ENCODE results near the gene DTNA.
"Not testable (repeated sequence)": the region's sequence is repeated elsewhere in the genome, so short reads cannot be mapped to it uniquely, and the experiment has no call there.

The DTNA gene

DNA sequence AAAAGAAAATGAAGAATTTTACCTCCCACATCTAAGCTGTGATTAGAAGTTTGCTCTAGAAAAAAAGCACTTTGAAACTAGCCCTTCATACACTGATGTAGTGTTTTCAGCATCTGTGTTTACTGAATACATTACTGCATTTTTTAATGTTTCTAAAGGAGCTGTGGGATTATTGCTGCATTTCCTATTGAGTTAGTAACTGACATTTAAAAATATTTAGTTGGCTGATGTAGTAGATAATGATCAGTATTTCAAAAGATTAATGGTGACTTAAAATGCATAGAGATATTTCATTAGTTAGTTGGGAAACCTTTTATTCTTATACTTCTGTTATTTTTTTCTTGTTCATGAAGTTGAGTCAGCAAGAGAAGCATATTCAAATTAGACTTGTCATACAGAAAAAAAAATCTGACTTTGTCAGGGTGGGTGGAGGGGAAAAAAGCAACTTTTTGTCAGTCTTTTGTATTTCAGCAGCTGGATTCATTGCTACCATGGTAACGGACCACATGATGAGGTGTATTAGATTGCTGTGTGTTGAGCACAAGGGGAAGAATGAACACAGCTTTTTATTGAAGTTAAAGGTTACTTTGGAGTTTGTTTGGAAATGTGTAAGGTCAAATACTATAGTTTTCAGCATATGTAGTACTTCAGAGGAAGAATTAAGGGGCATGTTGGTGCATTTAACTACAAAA, at the start of gene DTNA:
TSS of gene DTNA (plus strand) at position 549 of the 692 bp plus-strand sequence. CDS start 45,679 bp downstream, outside the sequence.
- H3K4me1 ChIP-seq (ENCODE audit: insufficient read depth, low read length) = peaks cover 25% of the 10 kb centered on the region
- H3K36me3 ChIP-seq (ENCODE audit: insufficient read depth, low read length) = no peaks in the 10 kb centered on the region
- no peaks in the 10 kb centered on the region; the same call in 1 of the 2 replicates for H3K9me3 ChIP-seq (ENCODE audit: control insufficient read depth, insufficient read depth, low read length)
- no peak within 1 kb of the TSS for H3K9ac ChIP-seq (ENCODE audit: low read depth, low read length)

DNA sequence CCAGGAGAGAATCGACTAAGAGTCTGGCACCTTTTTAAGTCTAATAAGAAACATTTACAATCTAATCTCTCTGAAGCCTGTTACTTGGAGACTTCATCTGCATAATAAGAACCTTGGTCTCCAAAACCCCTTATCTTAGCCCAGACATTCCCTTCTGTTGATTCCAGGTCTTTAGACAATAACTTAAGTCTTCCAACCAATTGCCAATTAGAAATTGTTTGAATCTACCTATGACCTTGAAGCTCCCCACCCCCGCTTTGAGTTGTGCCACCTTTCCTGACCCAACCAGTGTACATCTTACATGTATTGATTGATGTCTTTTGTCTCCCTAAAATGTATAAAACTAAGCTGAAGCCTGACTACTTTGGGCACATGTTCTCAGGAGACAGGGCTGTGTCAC, 49.5 kb upstream of the DTNA start:
- H3K36me3 ChIP-seq (ENCODE audit: insufficient read depth, low read length) = no peaks in the 10 kb centered on the region
- H3K9ac ChIP-seq (ENCODE audit: low read depth, low read length) = peak overlapping the region; percentile 30; the same call in 1 of the 2 replicates
- no peaks in the 10 kb centered on the region for H3K9me3 ChIP-seq (ENCODE audit: control insufficient read depth, insufficient read depth, low read length)
- peaks cover 62% of the 10 kb centered on the region for H3K4me1 ChIP-seq (ENCODE audit: insufficient read depth, low read length)

DNA sequence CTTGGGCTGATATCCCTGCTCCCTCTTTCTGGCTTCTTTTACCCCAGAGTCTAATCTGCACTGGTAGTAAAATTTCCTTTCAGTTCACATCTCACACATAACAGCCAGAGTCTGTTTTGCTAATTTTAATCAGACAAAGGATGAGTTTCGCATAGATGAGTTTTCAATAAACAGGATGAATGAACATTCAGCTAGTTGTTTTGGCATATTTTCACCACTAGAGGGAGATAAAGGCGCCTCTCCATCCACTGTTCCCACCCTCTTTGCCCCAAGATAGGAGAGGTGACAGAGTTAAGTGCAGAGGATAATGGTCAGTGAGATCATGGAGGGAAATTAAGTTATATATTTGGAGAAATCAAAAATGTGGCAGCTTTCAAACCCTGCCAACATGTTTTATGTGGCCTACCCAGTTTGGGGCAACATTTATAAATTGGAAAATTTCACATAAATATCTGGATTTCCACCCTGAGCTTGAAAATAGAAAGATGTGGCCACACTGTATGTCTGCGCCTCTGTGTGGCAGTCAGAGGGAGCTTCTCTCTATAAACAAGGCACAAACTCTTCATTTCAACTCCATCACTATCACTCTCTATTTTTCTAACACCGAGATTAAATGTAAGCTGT, 48.5 kb upstream of the DTNA start:
- Histone ChIP-seq H3K9me3 (ENCODE audit: control insufficient read depth, insufficient read depth, low read length) (no peaks in the 10 kb centered on the region), H3K36me3 (ENCODE audit: insufficient read depth, low read length) (no peaks in the 10 kb centered on the region), H3K9ac (ENCODE audit: low read depth, low read length) (peak overlapping the region; percentile 30; the same call in 1 of the 2 replicates), H3K4me1 (ENCODE audit: insufficient read depth, low read length) (peaks cover 52% of the 10 kb centered on the region)

DNA sequence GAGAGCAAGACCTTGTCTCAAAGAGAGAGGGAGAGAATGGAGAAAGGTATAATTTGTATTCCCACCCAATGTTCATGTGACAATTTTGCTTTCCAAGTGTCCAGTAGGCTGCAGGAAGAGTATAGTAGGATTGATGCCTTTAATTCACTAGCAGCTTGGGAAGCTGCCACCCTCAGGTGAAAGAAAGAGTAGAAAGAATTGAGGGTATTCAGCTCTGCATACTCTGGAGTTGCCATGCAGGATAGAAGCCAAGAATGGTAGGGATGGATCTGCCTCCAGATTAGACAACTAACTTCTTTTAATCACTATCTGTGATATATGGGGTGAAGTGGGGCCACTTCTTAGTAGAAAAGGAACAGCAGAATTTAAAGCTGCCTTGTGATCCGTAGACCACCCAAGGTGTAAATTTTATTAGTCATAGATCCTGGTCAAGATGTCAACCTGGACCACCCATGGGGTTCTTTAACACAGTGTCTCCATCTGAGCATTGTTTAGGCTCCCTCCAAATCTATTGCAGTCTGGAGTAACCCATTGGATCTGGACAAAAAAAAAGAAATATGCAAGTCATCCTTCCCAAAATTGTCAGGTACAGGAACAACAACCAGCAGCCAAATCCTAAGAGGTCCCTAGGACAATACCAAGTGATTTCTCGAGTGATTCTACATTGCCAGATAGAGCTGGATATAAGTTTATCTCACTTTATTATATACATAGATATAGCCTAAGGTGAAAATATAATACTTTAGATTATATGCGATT, 33.1 kb upstream of the DTNA start:
- Histone ChIP-seq H3K9me3 (ENCODE audit: control insufficient read depth, insufficient read depth, low read length) (no peaks in the 10 kb centered on the region), H3K9ac (ENCODE audit: low read depth, low read length) (no peak overlapping the region), H3K4me1 (ENCODE audit: insufficient read depth, low read length) (no peaks in the 10 kb centered on the region), H3K36me3 (ENCODE audit: insufficient read depth, low read length) (no peaks in the 10 kb centered on the region)

DNA sequence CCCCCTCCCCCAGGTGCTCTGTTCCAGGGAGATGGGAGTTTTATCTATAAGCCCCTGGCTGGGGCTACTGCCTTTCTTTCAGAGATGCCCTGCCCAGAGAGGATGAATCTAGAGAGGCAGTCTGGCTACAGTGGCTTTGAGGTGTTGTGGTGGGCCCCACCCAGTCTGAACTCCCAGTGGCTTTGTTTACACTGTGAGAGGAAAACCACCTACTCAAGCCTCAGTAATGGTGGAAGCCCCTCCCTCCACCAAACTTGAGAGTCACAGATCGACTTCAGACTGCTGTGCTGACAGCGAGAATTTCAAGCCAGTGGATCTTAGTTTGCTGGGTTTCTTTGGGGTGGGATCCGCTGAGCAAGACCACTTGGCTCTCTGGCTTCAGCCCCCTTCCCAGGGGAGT, 20.3 kb upstream of the DTNA start:
- not testable (repeated sequence) for H3K9ac ChIP-seq (ENCODE audit: low read depth, low read length); H3K36me3 ChIP-seq (ENCODE audit: insufficient read depth, low read length); H3K4me1 ChIP-seq (ENCODE audit: insufficient read depth, low read length); H3K9me3 ChIP-seq (ENCODE audit: control insufficient read depth, insufficient read depth, low read length)

DNA sequence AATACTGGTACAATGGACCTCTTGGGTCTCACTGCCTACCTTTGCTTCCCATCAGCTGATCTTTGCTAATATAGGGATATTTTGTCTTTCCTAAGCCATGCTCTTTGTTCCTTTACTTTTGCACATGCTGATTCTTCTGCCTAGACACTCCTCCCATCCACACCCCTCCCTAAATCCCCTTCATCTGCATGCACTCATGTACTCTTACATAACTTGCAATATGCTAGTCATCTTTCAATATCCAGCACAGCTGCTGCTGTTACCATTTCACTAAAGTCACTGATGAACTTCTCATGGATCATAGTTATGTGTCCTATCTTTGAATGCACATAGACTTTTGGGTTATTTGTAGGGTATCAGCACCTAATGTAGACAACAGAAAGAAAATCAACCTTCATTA, 18.5 kb upstream of the DTNA start:
- H3K9me3 ChIP-seq (ENCODE audit: control insufficient read depth, insufficient read depth, low read length) = no peaks in the 10 kb centered on the region

DNA sequence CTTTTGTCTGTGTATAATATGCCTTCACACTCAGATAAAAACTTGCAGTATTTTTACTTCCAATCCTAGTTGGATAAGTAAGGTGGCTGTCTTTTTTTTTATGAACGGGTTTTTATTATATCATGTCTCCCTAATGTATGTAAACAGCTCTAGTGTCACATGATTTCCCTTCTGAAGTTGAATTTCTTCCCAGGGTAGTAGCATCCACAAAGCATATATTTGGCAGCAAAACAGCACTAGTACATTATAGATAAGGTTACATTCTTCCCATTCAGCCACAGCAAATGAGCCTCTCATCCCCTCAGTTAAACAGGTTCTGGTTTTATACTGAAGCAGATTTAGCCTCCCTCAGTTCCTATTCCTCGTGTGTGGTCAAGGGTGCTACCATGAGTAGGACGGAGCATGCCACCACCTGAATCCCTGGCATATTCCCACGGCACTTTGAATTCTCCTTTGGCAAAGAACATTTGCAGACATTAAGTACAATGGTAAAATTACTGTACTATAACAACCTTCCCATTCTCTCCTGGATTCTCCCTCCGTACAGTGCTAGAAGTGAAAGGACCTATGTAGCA, 15.4 kb upstream of the DTNA start:
- Histone ChIP-seq H3K36me3 (ENCODE audit: insufficient read depth, low read length) (no peaks in the 10 kb centered on the region), H3K9me3 (ENCODE audit: control insufficient read depth, insufficient read depth, low read length) (0 out of 2 replicates have a peak, but pooled peaks cover 2% of the 10 kb centered on the region), H3K9ac (ENCODE audit: low read depth, low read length) (no peak overlapping the region), H3K4me1 (ENCODE audit: insufficient read depth, low read length) (peaks cover 15% of the 10 kb centered on the region)

More for the DNA sequence above, 18.5 kb upstream of the DTNA start:
- no peak overlapping the region for H3K9ac ChIP-seq (ENCODE audit: low read depth, low read length)
- H3K4me1 ChIP-seq (ENCODE audit: insufficient read depth, low read length) = peaks cover 2% of the 10 kb centered on the region; the same call in 1 of the 2 replicates
- no peaks in the 10 kb centered on the region for H3K36me3 ChIP-seq (ENCODE audit: insufficient read depth, low read length)

DNA sequence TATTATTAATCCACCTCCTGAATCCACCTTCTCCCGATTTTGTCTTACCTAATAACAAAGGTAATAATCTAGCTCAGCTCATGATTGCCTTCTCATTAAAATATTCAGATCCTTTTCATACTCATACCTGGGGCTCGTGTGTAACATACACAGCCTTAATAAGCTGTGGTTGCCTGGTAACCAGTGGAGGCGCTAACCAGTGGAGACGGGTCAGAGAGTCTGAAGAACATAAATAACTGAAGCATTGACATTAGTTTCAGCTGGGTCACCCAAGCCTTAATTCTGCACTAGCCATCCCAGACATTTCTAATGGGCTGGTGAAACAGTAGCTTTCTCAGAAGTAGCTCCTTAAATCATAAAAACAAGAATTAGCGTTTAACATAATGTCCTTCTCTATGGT, 14.8 kb upstream of the DTNA start:
- peaks cover 15% of the 10 kb centered on the region for H3K4me1 ChIP-seq (ENCODE audit: insufficient read depth, low read length)
- no peaks in the 10 kb centered on the region for H3K36me3 ChIP-seq (ENCODE audit: insufficient read depth, low read length)
- H3K9ac ChIP-seq (ENCODE audit: low read depth, low read length) = no peak overlapping the region
- H3K9me3 ChIP-seq (ENCODE audit: control insufficient read depth, insufficient read depth, low read length) = 0 out of 2 replicates have a peak, but pooled peaks cover 2% of the 10 kb centered on the region

DNA sequence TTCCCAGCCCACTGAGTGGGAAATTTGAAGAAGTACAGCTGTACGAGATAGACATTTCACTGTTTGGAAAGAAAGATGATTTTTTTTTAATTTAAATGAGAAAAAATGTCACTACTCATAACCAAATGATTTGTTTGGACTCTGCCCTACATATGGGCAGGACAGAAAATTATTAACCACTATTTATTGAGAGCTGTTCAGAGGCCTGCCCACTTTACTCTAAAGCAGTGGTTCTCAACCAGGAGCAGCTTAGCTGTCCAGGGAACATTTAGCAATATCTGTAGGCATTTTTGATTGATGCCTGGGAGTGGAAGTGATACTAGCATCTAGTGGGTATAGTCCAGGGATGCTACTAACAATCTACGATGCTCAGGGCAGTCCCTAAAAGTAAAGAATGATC, 13.4 kb upstream of the DTNA start:
- Histone ChIP-seq H3K9ac (ENCODE audit: low read depth, low read length) (no peak overlapping the region), H3K9me3 (ENCODE audit: control insufficient read depth, insufficient read depth, low read length) (0 out of 2 replicates have a peak, but pooled peaks cover 2% of the 10 kb centered on the region), H3K36me3 (ENCODE audit: insufficient read depth, low read length) (no peaks in the 10 kb centered on the region), H3K4me1 (ENCODE audit: insufficient read depth, low read length) (peaks cover 15% of the 10 kb centered on the region)

DNA sequence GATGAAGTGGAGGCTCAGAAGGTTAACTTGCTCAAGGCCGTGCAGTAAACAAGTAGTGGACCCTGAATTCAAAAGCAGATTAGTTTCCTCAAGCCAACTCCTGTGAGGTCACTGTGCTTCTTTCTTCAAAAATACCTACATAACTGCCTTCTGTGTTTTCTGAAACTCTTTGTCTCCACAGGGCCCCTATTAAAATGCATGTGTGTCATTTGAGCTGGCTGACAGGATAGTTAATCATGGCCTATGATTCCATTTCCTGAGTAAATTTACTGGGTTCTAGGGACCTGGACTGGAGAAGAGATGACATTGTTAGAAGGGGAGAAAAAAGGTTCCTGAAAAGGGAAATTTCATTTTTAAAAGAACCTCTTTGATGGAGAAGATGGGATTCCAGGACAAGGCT, 12.9 kb upstream of the DTNA start:
- Histone ChIP-seq H3K36me3 (ENCODE audit: insufficient read depth, low read length) (no peaks in the 10 kb centered on the region), H3K9ac (ENCODE audit: low read depth, low read length) (no peak overlapping the region), H3K9me3 (ENCODE audit: control insufficient read depth, insufficient read depth, low read length) (0 out of 2 replicates have a peak, but pooled peaks cover 2% of the 10 kb centered on the region), H3K4me1 (ENCODE audit: insufficient read depth, low read length) (peaks cover 15% of the 10 kb centered on the region)

DNA sequence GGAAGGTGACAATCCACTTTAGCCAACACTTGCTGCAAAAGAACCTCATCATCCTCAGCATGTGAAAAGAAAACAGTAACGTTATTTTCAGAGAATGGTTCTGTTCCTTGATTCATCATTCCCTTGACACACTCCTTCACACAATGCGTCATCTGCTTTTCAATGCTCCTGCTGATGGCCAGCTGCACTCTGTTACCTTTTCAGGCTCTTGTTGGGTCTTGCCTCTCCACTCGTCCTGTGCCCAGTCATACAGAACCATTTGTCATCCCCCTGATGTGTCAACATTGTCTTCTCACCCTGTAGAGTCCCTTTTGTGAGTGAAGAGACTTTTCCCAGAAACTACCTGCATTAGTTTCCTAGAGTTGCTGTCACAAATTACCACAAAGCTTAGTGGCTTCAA, 12.2 kb upstream of the DTNA start:
- Histone ChIP-seq H3K4me1 (ENCODE audit: insufficient read depth, low read length) (peaks cover 15% of the 10 kb centered on the region), H3K9ac (ENCODE audit: low read depth, low read length) (no peak overlapping the region), H3K9me3 (ENCODE audit: control insufficient read depth, insufficient read depth, low read length) (0 out of 2 replicates have a peak, but pooled peaks cover 2% of the 10 kb centered on the region), H3K36me3 (ENCODE audit: insufficient read depth, low read length) (no peaks in the 10 kb centered on the region)

DNA sequence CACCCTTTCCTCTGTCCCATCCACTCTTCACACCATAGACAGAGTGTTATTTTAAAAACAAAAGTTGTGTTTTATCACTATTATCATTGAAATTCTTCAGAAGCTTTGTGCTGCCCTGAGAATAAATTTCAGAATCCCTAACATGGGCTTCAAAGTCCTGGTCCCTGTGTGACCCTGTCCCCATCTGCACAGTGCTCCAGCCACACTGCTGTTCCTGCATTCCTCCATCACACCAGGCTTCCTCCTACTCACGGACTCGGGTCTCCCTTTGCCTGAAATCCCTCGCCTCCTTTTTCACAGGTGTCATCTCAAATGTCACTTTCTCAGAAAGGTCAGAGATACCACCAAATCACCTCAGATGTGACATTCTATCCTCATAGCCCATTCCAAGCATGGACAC, 8.2 kb upstream of the DTNA start:
- H3K9ac ChIP-seq (ENCODE audit: low read depth, low read length) = no peak overlapping the region

DNA sequence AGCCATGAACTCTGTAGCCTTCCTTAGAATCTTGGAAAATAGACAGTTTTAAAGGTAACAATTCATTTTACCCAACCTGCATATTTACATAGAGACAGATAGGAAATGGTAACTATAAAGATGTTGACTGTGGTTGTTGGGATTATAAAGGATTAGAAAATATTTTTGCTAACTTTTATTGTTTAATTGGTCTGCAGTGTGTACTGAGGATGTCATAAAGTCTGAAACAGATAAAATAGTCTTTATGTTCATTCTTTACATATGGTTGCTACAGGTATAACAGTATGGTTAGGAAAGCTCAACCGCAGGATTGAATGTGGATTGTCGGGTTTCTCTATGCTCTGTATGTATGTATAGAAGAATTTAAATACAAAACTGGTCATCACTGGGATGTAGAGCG, 7.3 kb upstream of the DTNA start:
- Histone ChIP-seq H3K9ac (ENCODE audit: low read depth, low read length) (no peak overlapping the region), H3K36me3 (ENCODE audit: insufficient read depth, low read length) (no peaks in the 10 kb centered on the region), H3K9me3 (ENCODE audit: control insufficient read depth, insufficient read depth, low read length) (no peaks in the 10 kb centered on the region), H3K4me1 (ENCODE audit: insufficient read depth, low read length) (peaks cover 2% of the 10 kb centered on the region; the same call in 1 of the 2 replicates)

More for the DNA sequence above, 8.2 kb upstream of the DTNA start:
- H3K9me3 ChIP-seq (ENCODE audit: control insufficient read depth, insufficient read depth, low read length) = 0 out of 2 replicates have a peak, but pooled peaks cover 2% of the 10 kb centered on the region
- H3K36me3 ChIP-seq (ENCODE audit: insufficient read depth, low read length) = no peaks in the 10 kb centered on the region
- peaks cover 11% of the 10 kb centered on the region for H3K4me1 ChIP-seq (ENCODE audit: insufficient read depth, low read length)

DNA sequence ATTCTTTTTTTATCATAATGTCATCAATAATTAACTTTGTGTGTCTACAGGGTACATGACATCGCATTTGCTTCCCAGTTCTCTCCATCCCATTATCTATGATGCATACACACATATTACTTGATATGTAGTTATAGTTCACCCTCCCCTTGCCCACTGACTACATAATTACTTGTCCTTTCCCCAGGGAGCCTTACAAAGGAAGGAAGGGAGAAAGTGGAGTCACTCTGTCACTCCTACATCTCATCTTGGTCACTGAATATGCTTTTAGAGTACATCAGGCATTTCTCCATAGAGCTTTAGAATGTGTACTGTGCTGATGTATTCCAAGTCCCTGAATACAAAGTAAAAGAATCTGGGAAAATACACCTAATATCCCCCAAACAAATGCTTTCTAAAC, 6.0 kb upstream of the DTNA start:
- no peak overlapping the region for H3K9ac ChIP-seq (ENCODE audit: low read depth, low read length)
- H3K9me3 ChIP-seq (ENCODE audit: control insufficient read depth, insufficient read depth, low read length) = no peaks in the 10 kb centered on the region
- H3K4me1 ChIP-seq (ENCODE audit: insufficient read depth, low read length) = peaks cover 9% of the 10 kb centered on the region
- no peaks in the 10 kb centered on the region for H3K36me3 ChIP-seq (ENCODE audit: insufficient read depth, low read length)

Measured in ES-I3 (cell line).